ENCODE results near the gene DNAJB1.
"Not testable (repeated sequence)": the region's sequence is repeated elsewhere in the genome, so short reads cannot be mapped to it uniquely, and the experiment has no call there.

The DNAJB1 gene

GRCh38 chr19:14553042-14553938 lies 35.1 kb upstream of the DNAJB1 start:
- no peak for DNase-seq

- not testable (repeated sequence) for DNase-seq
Measured at GRCh38 chr19:14552006-14552360, 33.8 kb upstream of the DNAJB1 start.

GRCh38 chr19:14551134-14552005 lies 33.2 kb upstream of the DNAJB1 start:
- DNase-seq = peak; percentile 60

GRCh38 chr19:14550201-14550754 lies 32.1 kb upstream of the DNAJB1 start:
- no peak for DNase-seq

GRCh38 chr19:14545716-14546082 lies 27.5 kb upstream of the DNAJB1 start:
- no peak for DNase-seq

GRCh38 chr19:14544977-14545715 lies 26.9 kb upstream of the DNAJB1 start:
- DNase-seq = no peak

GRCh38 chr19:14544047-14544446 lies 25.9 kb upstream of the DNAJB1 start:
- no peak for DNase-seq

GRCh38 chr19:14542711-14543328 lies 24.6 kb upstream of the DNAJB1 start:
- DNase-seq = no peak

- not testable (repeated sequence) for DNase-seq
Measured at GRCh38 chr19:14541979-14542378, 23.8 kb upstream of the DNAJB1 start.

- DNase-seq = no peak
Measured at GRCh38 chr19:14540741-14541525, 22.7 kb upstream of the DNAJB1 start.

GRCh38 chr19:14536926-14537692 lies 18.9 kb upstream of the DNAJB1 start:
- DNase-seq = no peak

- no peak for DNase-seq
Measured at GRCh38 chr19:14533450-14533849, 15.3 kb upstream of the DNAJB1 start.

- DNase-seq = no peak
Measured at GRCh38 chr19:14530506-14530905, 12.3 kb upstream of the DNAJB1 start.

- no peak for DNase-seq
Measured at GRCh38 chr19:14530005-14530348, 11.8 kb upstream of the DNAJB1 start.

- peak; percentile 100 for DNase-seq
Measured at GRCh38 chr19:14529254-14530004, 11.2 kb upstream of the DNAJB1 start, which contains the start of gene TECR. Gene TECR, plus strand, starts transcription at chr19:14529594. Its CDS starts 103 bp downstream, at chr19:14529697.

GRCh38 chr19:14528419-14529253 lies 10.4 kb upstream of the DNAJB1 start:
- no peak for DNase-seq

- no peak for DNase-seq
Measured at GRCh38 chr19:14526423-14526822, 8.2 kb upstream of the DNAJB1 start.

- no peak for DNase-seq
Measured at GRCh38 chr19:14525729-14526128, 7.5 kb upstream of the DNAJB1 start.

GRCh38 chr19:14520543-14520942 lies 2.3 kb upstream of the DNAJB1 start:
- no peak for DNase-seq

Data from activated T-cell treated with anti-CD3 and anti-CD28 coated beads for 4 hours (primary cell).